Naive thymus-derived CD8-positive, alpha-beta T cell (primary cell): ENCODE measurements around the gene OOEP. TPM values are rescaled to one million over a fixed set of nuclear protein-coding genes. Genes with fewer than 3 reads are reported as not detected.
A peak's percentile ranks its signal among the peaks of the same experiment; 100 is the strongest.
"Not testable (repeated sequence)": the region's sequence is repeated elsewhere in the genome, so short reads cannot be mapped to it uniquely, and the experiment has no call there.

Experiments
- ATAC-seq, 2 donors: fragments of 150-1000 bp; cut with Tn5 transposase in 1 of 2; sonication (Bioruptor Pico), chemical (Tn5 transposase) in 1 of 2; 1 replicate in 1 of 2; 2 replicates in 1 of 2; pipeline ENCODE4 v1.10.0; 2021; ENCODE audit warnings: mild to moderate bottlenecking in 2 of 2, moderate library complexity in 2 of 2
- POLR2A ChIA-PET: fragments of 350-600 bp; sonication (Branson Sonifier 250); formaldehyde crosslinking; loops from one replicate; lab custom pipeline; 2021; ENCODE audit warnings: antibody characterized with exemption; lab: Charles Lee
- DNase-seq, 10 donors: peaks; one replicate each; pipeline versions ENCODE4 v3.0.0 to v3.0.0-alpha.2; 2020 to 2022
- H3K27ac Mint-ChIP-seq, 10 donors: one replicate each; pipeline ENCODE4 v1.8.0; 2020 to 2022; ENCODE audit warnings: mild to moderate bottlenecking in 10 of 10, mixed read lengths in 10 of 10, moderate library complexity in 4 of 10, inconsistent platforms in 1 of 10
- H3K27me3 Mint-ChIP-seq, 5 donors: one replicate each; pipeline ENCODE4 v1.8.0; 2021 to 2022; ENCODE audit warnings: mixed read lengths in 5 of 5
- H3K36me3 Mint-ChIP-seq, 3 donors: one replicate each; pipeline ENCODE4 v1.8.0; 2020 to 2022; ENCODE audit warnings: mixed read lengths in 3 of 3, mild to moderate bottlenecking in 2 of 3, inconsistent platforms in 1 of 3
- H3K4me1 Mint-ChIP-seq, 4 donors: one replicate each; pipeline ENCODE4 v1.8.0; 2021 to 2022; ENCODE audit warnings: mixed read lengths in 4 of 4
- H3K4me3 Mint-ChIP-seq, 10 donors: one replicate each; pipeline ENCODE4 v1.8.0; 2020 to 2022; ENCODE audit warnings: mild to moderate bottlenecking in 10 of 10, mixed read lengths in 10 of 10, moderate library complexity in 6 of 10, inconsistent platforms in 1 of 10
- H3K9me3 Mint-ChIP-seq, 9 donors: one replicate each; pipeline ENCODE4 v1.8.0; 2020 to 2022; ENCODE audit warnings: mixed read lengths in 9 of 9, mild to moderate bottlenecking in 3 of 9, inconsistent platforms in 1 of 9, moderate library complexity in 1 of 9
- polyA plus RNA-seq, 3 donors: library from polyadenylated mRNA; unstranded; fragments of 300-500 nt; fragmentation: Illumina TruSeq; gene quantifications; one replicate each; pipeline ENCODE4 v1.2.3, GENCODE V29; 2021
- total RNA-seq, 8 experiments: library from RNA in 2 of 8; stranded (reverse) in 2 of 8; gene quantifications; one replicate each; pipeline ENCODE4 v1.2.3 and lab custom pipeline; 2021 to 2026

Gene OOEP
- total and polyA plus RNA-seq, 5 experiments from 2014 or later: 0.38 to 0.60 (median 0.51) TPM; not detected in 2

DNA sequence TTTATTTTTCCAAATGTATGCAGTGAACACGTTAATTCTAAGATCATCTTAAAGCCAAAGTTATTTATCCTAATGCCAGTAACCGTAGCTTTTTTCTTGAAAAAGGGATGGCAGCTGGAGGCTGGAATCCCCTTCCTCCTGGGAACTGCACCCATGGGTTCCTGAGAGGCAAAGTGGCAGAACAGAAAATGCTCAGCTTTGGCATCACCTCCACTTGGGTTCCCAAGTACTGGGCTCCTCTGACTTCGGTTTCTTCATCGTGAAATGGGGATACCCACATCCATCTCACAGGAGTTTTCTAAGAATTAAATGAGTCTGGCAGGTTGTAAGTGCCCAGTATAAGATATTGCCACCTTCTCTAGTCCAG is 18.7 kb upstream of the OOEP start:
- Mint-ChIP-seq H3K36me3 (no peaks in the 10 kb centered on the region), H3K4me3 (peak overlapping the region; percentile 78 to 88 (median 84)), H3K27ac (peak overlapping the region in 7 of 10 donors; percentile 25 to 88 (median 70)), H3K27me3 (no peaks in the 10 kb centered on the region), H3K9me3 (no peaks in the 10 kb centered on the region), H3K4me1 (peaks cover 0 to 17% (median 12%) of the 10 kb centered on the region in 4 donors)
- POLR2A ChIA-PET: interaction anchor here (1.1 to 1.2 kb wide), 2 partner anchors 73 to 126 kb away, joined by 3 to 7 read pairs; partner anchors contain the start of gene MTO1
- DNase-seq (no peak), ATAC-seq (peak; percentile 12 to 27)

DNA sequence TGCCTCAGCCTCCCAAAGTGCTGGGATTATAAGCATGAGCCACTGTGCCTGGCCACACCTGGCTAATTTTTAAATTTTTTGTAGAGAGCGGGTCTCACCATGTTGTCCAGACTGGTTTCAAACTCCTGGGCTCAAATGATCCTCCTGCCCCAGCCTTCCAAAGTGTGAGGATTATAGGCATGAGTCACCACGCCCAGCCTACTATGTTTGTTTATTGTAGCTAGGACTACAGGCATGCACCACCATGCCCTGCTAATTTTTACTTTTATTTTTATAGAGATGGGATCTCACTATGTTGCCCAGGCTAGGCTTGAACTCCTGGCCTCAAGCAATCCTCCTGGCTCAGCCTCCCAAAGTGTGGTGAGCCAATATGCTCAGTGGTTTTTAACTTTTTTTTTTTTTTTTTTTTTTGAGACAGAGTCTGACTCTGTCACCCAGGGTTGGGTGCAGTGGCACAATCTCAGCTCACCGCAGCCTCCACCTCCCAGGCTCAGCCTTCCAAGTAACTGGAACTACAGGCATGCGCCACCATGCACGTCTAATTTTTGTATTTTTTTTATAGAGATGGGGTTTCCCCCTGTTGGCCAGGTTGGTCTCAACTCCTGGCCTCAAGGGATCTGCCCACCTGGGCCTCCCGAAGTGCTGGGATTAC is 12.9 kb upstream of the OOEP start:
- Mint-ChIP-seq H3K27me3 (no peaks in the 10 kb centered on the region), H3K36me3 (no peaks in the 10 kb centered on the region), H3K27ac (no peak overlapping the region), H3K4me3 (no peak overlapping the region), H3K9me3 (no peaks in the 10 kb centered on the region), H3K4me1 (peaks cover 0 to 1% (median 0%) of the 10 kb centered on the region in 4 donors)
- ATAC-seq (no peak), DNase-seq (no peak)
- POLR2A ChIA-PET: no interaction called here

DNA sequence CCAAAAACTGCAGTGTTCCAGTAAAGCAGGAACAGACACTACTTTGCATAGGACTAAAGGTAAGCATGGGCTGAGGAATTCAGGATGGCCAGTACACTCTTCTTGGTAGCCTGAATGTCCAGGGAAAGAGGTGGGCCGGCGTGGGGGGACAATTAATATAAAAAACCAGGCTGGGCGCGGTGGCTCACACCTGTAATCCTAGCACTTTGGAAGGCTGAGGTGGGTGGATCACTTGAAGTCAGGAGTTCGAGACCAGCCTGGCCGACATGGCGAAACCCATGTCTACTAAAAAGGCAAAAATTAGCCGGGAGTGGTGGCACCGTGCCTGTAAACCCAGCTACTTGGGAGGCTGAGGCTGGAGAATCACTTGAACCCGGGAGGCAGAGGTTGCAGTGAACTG is 11.8 kb upstream of the OOEP start:
- POLR2A ChIA-PET, H3K4me1 Mint-ChIP-seq, DNase-seq, H3K9me3 Mint-ChIP-seq, H3K27ac Mint-ChIP-seq, ATAC-seq, H3K36me3 Mint-ChIP-seq, H3K4me3 Mint-ChIP-seq, H3K27me3 Mint-ChIP-seq: not testable (repeated sequence)

DNA sequence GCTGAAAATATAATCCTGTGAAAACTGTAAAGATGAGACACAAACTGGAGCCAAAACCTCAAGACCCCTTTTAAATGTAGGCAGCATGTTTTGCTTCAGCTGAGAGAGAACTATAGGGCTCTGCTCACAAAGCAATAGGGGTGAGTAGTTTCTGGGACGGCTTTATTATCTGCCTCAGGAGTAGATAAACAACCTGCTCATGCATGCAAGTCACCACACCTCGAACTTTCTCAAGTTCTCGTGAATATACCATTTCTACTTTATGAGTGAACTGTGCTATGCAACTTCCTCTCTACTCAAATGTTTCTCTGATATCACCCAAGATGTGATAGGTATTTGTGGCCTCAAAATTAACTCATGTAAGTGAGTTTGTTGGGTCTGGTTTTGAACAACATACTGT is 7.5 kb upstream of the OOEP start:
- ATAC-seq: no peak
- peaks cover 0 to 8% (median 3%) of the 10 kb centered on the region in 3 donors for H3K36me3 Mint-ChIP-seq
- POLR2A ChIA-PET: no interaction called here

DNA sequence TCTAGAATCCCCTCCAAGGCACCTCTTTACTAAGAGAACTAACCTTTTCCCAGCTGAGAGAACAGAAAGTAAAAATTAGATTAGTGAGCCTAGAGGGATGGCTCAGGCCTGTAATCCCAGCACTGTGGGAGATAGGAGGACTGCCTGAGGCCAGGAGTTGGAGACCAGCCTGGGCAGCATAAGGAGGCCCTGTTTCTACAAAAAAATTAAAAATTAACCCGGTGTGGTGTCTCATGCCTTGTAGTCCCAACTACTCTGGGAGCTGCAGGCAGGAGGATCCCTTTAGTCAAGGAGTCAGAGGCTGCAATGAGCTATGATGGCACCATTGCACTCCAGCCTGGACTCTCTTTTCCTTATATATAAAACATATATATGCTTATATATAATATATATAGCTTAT is 5.5 kb upstream of the OOEP start:
- POLR2A ChIA-PET: no interaction called here
- Mint-ChIP-seq H3K27ac (no peak overlapping the region), H3K27me3 (no peaks in the 10 kb centered on the region), H3K4me3 (no peak overlapping the region), H3K36me3 (peaks cover 0 to 8% (median 4%) of the 10 kb centered on the region in 3 donors), H3K9me3 (peaks cover 0 to 31% (median 2%) of the 10 kb centered on the region in 9 donors), H3K4me1 (no peaks in the 10 kb centered on the region)
- DNase-seq (no peak), ATAC-seq (no peak)

More for the DNA sequence above, 7.5 kb upstream of the OOEP start:
- no peak for DNase-seq
- Mint-ChIP-seq H3K4me1 (no peaks in the 10 kb centered on the region), H3K27ac (no peak overlapping the region), H3K9me3 (peaks cover 0 to 12% (median 0%) of the 10 kb centered on the region in 9 donors), H3K4me3 (no peak overlapping the region), H3K27me3 (no peaks in the 10 kb centered on the region)

DNA sequence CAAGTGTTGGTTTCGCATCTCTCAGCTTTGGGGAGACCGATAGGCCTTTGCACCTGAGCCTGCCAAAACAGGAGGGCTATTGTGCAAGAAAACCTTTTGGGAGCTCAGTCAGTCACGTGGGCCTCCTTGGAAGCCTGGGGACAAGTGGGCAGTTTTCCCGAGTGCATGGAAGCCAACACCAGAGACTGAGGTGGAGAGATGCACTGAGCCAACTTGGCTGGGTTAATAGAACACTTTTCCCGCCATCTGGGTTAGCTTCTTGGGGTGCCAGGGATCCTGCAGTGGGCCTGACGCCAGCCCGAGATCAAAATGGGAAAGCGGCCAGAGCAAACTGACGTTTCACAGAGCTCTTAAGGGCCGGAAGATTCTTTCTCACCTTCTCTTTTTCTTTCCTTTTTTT is 2.8 kb upstream of the OOEP start:
- DNase-seq: no peak
- no peak overlapping the region for H3K27ac Mint-ChIP-seq
- H3K4me1 Mint-ChIP-seq: no peaks in the 10 kb centered on the region
- peaks cover 0 to 3% (median 0%) of the 10 kb centered on the region in 5 donors for H3K27me3 Mint-ChIP-seq
- POLR2A ChIA-PET: no interaction called here
- peaks cover 0 to 34% (median 2%) of the 10 kb centered on the region in 9 donors for H3K9me3 Mint-ChIP-seq
- no peak for ATAC-seq
- peaks cover 0 to 8% (median 4%) of the 10 kb centered on the region in 3 donors for H3K36me3 Mint-ChIP-seq
- no peak overlapping the region for H3K4me3 Mint-ChIP-seq

DNA sequence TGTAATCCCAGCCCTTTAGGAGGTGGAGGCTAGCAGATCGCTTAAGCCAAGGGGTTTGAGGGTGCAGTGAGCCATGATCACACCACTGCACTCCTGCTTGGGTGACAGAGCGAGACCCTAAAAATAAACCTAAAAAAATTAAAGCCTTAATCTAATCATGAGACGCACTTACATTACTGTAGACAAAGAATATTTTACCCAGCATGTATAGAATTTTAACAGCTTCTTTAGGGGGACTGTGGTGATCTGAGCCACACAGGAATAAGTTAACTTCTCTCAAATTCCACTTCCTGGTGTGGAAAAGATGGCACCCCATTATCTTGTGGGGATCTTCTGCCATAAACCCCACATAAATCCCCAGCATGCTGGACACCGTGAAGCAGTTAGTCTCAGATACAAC is 2.3 kb upstream of the OOEP start:
- no peak for ATAC-seq
- H3K4me3 Mint-ChIP-seq: no peak overlapping the region
- no peak for DNase-seq
- H3K4me1 Mint-ChIP-seq: no peaks in the 10 kb centered on the region
- peaks cover 0 to 34% (median 2%) of the 10 kb centered on the region in 9 donors for H3K9me3 Mint-ChIP-seq
- peaks cover 0 to 3% (median 0%) of the 10 kb centered on the region in 5 donors for H3K27me3 Mint-ChIP-seq
- peaks cover 0 to 8% (median 4%) of the 10 kb centered on the region in 3 donors for H3K36me3 Mint-ChIP-seq
- POLR2A ChIA-PET: no interaction called here
- H3K27ac Mint-ChIP-seq: no peak overlapping the region

DNA sequence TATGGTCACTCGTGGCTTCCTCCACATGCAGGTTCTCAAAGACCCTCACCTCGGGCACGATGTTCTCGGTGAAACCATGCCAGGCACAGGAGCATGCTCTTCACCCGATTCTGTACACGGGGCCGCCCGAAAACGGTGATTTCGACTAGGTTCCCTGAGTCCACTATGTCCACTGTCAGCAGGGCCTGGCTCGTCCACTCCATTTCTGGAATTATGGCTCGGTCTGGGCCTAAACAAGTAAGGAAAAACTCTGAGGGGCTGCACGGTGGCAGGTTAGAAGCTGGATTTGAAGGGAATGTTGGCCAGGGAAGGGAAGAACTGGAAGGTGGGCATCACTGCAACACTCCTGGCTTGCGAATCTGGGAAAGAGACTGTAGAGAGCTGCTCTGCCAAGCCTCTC is 540 bp downstream of the OOEP start:
- Mint-ChIP-seq H3K4me3 (no peak overlapping the region), H3K4me1 (no peaks in the 10 kb centered on the region), H3K27me3 (peaks cover 0 to 3% (median 0%) of the 10 kb centered on the region in 5 donors), H3K36me3 (peaks cover 0 to 8% (median 4%) of the 10 kb centered on the region in 3 donors), H3K27ac (no peak overlapping the region), H3K9me3 (peaks cover 0 to 32% (median 2%) of the 10 kb centered on the region in 9 donors)
- no peak for ATAC-seq
- DNase-seq: no peak
- POLR2A ChIA-PET: interaction anchor here (0.6 kb wide), 1 partner anchor 81 kb away, joined by 4 read pairs; no protein-coding TSS in a partner anchor

DNA sequence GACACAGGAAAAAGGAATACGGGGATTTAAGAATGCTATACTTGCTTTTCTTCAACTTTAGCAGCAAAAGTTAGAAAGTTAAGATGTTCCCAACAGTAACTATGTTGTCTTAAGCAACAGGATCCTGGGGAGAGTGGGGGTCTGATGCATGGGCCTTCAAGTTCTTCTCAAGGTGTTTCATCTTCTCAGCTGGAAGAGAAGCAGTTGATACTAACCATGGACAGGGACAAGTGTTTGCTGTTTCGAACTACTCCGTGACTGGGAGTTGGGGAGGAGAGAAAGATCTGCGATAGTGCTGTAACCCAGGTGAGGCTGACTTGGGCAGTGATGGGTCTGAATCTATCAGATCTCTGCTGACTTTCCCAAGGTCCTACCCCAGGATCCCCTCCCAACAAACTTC is 1.0 kb downstream of the OOEP start:
- H3K27me3 Mint-ChIP-seq: peaks cover 0 to 3% (median 0%) of the 10 kb centered on the region in 5 donors
- ATAC-seq (no peak), DNase-seq (no peak)
- peaks cover 0 to 32% (median 2%) of the 10 kb centered on the region in 9 donors for H3K9me3 Mint-ChIP-seq
- no peak overlapping the region for H3K27ac Mint-ChIP-seq
- POLR2A ChIA-PET: no interaction called here
- no peak overlapping the region for H3K4me3 Mint-ChIP-seq
- H3K4me1 Mint-ChIP-seq: no peaks in the 10 kb centered on the region
- peaks cover 0 to 8% (median 4%) of the 10 kb centered on the region in 3 donors for H3K36me3 Mint-ChIP-seq

DNA sequence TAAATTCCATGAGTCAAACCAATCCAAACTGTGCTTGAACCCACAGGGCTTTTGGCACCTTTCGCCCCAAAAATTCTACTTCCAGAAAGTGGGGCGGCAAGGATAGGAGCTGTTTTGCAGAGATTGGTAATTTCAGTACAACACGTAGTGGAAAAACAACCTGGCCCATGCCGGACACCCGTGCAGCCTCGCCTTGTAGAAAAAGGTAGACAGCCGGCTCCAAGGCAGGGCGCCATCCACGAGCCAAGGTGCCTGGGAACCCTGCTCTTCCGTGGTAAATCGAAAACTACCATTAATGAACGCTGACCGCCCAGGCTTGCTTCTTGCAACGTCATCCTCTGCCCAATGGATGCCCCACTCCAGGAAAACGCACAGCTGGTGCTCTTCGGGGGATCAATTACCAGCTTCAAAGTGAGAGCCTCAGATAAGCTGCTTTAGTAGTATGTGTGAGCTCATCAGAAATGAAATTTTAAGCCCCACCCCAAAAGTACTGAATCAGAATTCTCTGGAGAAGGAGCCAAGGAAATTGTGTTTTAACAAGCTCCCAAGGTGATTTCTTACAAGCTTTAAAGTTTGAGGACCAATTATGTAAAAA is 1.8 kb downstream of the OOEP start:
- Mint-ChIP-seq H3K9me3 (peaks cover 0 to 29% (median 2%) of the 10 kb centered on the region in 9 donors), H3K4me1 (no peaks in the 10 kb centered on the region), H3K36me3 (peaks cover 0 to 5% (median 2%) of the 10 kb centered on the region in 3 donors), H3K27ac (no peak overlapping the region), H3K4me3 (no peak overlapping the region), H3K27me3 (peaks cover 0 to 3% (median 0%) of the 10 kb centered on the region in 5 donors)
- POLR2A ChIA-PET: no interaction called here
- ATAC-seq: no peak
- no peak for DNase-seq

DNA sequence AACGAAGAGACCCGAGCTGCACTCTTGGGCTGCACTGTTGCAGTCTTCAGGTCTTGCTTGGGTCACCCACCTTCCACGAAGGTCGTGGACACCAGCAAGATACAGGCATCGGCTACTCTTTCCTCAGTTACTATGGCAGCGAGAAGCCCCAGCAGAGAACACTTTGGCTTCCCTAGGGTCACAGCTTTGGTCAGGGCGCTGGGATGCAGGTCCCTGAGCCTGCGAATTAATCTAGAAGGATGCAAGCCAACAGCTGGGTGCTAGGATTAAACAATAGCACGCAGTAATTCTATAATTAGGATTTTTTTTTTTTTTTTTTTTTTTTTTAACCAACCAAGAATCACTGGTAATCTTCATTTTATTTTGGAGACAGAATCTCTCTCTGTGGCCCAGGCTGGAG is 5.1 kb downstream of the OOEP start:
- Mint-ChIP-seq H3K9me3 (no peaks in the 10 kb centered on the region), H3K36me3 (no peaks in the 10 kb centered on the region), H3K27me3 (peaks cover 0 to 3% (median under 1%) of the 10 kb centered on the region in 5 donors), H3K27ac (no peak overlapping the region), H3K4me3 (no peak overlapping the region), H3K4me1 (no peaks in the 10 kb centered on the region)
- ATAC-seq: no peak
- POLR2A ChIA-PET: no interaction called here
- DNase-seq: no peak

DNA sequence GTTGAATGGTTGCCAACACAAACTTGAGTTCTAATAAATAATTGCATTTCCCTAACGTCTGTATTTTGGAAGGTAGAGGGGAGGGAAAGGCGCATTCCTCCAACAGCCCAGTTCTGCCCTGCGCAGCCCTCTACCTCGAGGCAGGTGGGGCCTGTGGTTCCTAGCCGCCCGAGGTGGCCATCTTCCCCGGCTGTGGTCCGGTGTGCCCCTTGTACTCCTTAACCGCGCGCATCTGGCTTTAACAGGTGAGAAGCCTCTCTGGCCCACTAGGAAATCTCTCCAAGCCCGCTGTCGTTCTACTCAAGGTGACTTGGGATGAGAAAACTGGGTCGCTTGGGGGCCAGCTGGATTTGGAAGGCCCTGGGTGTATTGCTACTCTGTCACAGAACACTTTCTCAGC is 5.6 kb downstream of the OOEP start:
- DNase-seq: no peak
- Mint-ChIP-seq H3K4me3 (no peak overlapping the region), H3K27ac (no peak overlapping the region), H3K36me3 (no peaks in the 10 kb centered on the region), H3K9me3 (no peaks in the 10 kb centered on the region), H3K4me1 (no peaks in the 10 kb centered on the region), H3K27me3 (peaks cover 0 to 5% (median 3%) of the 10 kb centered on the region in 5 donors)
- ATAC-seq: no peak
- POLR2A ChIA-PET: no interaction called here

DNA sequence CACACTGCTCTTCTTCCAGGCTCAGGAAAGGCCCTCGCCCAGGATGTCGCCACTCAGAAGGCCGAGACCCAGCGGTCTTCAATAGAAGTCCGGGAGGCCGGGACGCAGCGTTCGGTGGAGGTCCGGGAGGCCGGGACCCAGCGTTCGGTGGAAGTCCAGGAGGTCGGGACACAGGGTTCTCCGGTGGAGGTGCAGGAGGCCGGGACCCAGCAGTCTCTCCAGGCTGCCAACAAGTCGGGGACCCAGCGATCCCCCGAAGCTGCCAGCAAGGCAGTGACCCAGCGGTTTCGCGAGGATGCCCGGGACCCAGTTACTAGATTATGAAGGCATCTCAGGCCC is 6.2 kb downstream of the OOEP start:
- Mint-ChIP-seq H3K27ac (no peak overlapping the region), H3K27me3 (peaks cover 0 to 5% (median 3%) of the 10 kb centered on the region in 5 donors), H3K36me3 (no peaks in the 10 kb centered on the region), H3K9me3 (no peaks in the 10 kb centered on the region), H3K4me3 (no peak overlapping the region), H3K4me1 (no peaks in the 10 kb centered on the region)
- DNase-seq: no peak
- POLR2A ChIA-PET: no interaction called here
- no peak for ATAC-seq
